HG03280 (cell line): ENCODE results near the gene FCHSD1.

ENCODE experiments used
- ATAC-seq: cut with Tn5 transposase; IDR thresholded peaks from one replicate; pipeline ENCODE4 v1.9.1; 2021; ENCODE audit warnings: mild to moderate bottlenecking, moderate library complexity; ENCODE audit not compliant: unreplicated experiment

FCHSD1 gene

DNA sequence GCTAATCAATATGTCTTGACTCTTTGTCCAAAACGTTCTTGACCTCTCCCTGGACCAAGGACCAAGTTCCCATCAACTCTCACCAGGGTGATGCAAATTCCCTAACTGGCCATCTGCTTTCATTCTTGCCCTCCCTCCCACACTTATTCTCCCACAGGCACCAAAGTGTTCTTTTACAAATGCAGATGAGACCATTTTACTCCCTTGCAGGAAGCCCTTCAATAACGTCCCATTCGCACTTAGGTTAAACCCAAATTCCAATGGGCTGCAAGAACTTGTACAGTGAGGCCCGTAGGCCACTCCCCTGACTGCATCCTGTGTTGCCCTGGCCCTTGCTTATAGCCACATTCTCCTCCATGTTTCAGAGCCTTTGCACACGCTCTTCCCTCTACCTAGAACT, 23.5 kb upstream of the FCHSD1 start:
- no peak for ATAC-seq

- no peak for ATAC-seq
Observed at GRCh38 chr5:141672841-141673813, 21.9 kb upstream of the FCHSD1 start.

DNA sequence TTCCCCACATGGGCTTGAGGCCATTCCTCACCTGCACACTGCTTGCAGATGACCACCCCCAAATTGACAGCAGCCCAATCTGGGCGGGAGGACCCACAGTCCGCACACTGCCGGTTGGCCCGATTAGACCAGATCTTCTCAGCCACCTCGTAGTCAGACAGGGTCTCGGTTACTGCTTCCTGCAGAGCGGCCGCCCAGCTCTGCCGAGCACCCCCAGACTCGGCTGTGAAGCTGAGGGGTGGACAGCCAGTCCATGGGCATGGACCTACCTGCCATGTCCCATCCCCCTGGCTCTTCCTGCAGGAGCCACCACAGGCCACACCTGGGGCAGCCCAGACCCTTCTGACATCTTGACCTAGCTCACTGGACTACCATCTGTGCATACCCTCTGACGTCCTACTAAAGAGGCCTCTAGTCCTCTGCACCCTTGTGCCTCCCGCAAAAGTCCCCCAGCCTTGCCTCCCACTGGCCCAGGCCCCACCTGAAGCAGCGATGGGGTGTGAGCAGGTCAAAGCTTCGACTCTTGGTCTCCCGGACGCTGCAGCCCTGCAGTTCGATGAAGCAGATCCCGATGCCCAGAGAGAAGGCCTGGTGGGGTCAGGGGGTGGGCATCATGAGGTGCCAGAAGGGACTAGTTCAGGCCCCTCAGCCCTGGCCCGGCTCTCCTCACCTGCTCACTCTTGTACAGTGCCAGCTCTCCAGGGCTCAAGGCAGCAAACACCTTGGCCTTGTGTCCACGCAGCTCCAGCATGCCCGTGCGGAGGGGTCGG, 21.0 kb upstream of the FCHSD1 start:
- ATAC-seq: no peak

DNA sequence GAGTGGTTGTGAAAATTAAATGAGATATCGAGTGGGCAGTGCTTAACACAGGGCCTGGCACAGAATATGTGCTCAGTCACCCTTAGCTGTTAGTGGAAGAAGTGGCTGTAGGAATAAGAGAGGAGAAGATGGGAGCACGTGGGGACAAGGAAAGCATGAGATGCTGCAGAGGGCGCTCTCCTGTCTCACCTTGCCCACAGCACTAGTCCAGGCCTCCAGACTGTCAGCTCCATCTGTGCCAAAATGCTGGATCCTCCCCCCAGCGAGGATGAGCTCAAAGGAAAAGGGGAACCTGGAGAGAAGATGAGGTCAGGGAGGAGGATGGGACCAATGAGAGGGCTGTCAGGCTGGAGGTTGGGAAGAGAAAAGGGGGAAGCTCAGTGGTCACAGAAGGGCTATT, 18.3 kb upstream of the FCHSD1 start:
- ATAC-seq: no peak

DNA sequence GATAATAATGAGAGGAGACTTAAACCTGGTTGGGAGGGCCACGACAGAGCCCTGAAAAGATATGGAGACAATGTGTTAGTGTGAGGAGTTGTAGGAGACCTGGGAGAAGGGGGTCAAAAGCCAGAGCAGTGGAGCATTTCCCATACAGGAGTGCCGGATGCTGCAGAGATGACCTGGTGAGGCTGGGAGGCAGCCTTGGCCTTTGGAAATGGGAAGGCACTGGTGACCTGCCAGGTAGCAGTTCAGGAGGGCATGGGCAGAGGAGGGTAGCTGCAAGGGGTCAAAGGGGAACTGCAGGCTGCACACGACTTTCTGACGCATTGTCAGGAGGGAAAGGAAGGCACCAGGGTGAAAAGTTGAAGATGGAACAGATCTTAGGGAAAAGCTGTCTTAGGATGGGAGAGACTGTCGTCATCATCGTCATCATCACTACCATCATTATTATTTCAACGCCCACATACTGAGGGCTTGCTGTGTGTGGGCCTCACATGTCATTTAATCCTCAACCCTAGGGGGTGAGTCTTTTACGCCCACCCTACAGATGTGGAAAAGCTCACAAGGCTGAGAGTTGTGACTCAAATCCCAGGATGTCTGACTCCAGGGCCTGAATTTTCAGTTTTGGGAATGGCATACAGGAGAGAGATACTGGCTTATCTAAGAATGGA, 17.5 kb upstream of the FCHSD1 start:
- no peak for ATAC-seq

DNA sequence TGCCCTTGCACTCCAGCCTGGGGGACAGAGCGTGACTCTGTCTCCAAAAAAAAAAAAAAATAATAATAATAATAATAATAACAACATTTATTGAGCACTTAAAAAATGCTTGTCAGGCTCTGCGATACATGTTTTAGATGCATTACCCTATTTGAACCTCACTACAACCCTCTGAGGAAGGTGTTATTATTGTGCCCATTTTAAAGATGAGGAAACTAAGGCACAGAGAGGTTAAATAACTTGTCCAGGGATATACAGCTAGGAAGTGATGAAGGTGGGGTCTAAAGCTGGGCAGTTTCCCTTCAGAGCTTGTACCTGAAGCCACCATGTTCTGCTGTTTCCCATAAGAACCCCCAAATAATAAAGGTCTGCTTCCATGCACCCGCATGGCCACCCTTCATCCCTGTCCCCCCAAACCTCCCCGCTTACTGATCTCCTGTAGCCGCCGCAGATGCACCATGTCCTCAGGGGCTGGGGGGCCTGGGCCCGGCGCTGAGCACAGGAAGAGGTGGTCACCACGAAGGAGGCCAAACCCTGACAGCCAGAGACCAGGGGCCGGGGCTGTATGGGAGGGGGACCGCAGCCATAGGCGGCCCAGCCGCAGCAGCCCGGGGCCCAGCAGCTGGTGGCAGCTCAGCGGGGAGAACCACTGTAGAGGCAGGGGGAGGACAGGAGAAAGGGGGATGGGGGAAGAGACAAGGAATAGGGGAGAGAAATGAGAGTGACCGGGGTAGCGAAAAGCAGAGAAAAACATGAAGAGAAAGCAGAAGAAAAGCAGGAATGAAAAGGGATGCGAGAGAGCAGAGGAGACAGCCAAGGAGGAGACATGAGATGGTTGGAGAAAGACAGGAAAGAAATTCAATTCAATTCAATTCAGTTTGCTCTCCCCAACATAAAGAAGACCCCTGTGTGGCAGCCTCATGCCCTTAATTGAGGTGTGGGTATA, 15.1 kb upstream of the FCHSD1 start:
- ATAC-seq: no peak

DNA sequence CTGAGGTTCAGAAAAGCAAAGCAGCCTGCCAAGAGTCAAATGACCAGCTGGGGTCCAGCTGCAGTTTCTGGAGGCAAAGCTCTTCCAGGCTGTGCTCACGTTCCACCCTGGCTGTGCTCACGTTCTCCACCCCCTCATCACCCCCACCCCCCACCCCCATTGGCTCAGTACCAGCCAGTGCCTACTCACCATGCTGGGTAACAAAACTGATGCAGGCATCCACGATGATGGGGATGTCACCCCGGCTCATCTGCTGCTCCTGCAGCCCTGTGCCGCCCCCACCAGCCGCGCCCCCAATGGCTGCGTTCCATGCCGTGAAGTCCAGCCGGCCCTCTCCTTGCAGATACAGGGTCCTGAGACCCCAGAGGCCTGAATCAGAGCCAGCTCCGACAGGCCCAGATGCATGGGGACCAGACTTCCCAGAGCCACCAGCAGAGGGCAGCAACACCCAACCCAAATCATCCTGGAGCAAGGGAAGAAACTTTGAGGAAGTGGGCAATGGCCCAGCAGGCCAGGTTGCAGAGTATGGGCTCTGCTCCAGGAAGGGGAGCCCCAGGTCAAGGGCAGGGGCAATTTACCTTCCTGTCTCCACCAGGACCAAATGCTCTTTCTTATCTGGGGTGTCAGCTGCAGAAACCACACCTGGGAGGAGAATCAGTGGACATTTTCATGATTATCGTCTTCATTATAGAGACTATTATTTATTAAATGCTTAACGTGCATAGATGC, 13.7 kb upstream of the FCHSD1 start:
- peak; percentile 83 for ATAC-seq

- ATAC-seq: no peak
Observed at GRCh38 chr5:141663506-141663905, 12.3 kb upstream of the FCHSD1 start.

GRCh38 chr5:141662028-141662427, 10.8 kb upstream of the FCHSD1 start:
- no peak for ATAC-seq

GRCh38 chr5:141657937-141658545, 6.8 kb upstream of the FCHSD1 start:
- ATAC-seq: peak; percentile 64

DNA sequence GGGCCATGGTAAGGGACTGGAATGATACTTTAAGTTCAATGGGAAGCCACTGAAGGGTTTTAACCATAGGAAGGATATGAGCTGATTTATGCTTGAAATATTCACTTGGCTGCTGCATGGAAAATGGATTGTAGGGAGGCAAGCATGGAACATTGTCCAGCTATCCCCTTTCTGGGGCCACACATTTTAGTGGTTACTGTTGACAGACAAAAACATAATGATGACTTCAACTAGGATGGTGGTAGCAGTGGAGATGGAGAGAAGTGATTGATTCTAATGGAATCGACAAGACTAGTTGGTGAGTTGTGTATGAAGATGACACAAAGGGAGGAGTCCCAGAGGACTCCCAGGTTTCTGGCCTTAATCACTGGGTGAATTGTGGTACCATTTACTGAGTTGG, 6.2 kb upstream of the FCHSD1 start:
- ATAC-seq: no peak

DNA sequence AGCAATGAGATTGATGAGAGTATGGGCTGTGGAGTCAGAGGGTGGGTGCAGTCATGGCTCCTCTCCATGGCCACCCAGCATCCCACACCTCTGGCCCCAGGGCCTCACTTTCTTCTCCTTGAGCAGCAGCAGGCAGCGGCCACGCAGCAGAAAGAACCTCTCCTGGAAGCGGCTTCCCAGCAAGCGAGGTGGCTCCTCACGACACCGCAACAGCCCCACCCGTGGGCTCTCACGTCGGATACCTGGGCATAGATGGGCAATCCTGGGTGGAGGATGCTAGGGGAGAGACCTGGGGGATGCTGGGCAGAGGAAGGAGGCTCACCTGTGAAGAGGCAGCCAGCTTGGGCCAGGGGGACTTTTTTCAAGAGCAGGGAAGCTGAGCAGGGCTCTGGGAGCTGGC, 5.2 kb upstream of the FCHSD1 start:
- no peak for ATAC-seq

- ATAC-seq: no peak
Observed at GRCh38 chr5:141655020-141655419, 3.8 kb upstream of the FCHSD1 start.

GRCh38 chr5:141654298-141654697, 3.1 kb upstream of the FCHSD1 start:
- ATAC-seq: no peak

- ATAC-seq: no peak
Observed at GRCh38 chr5:141651728-141652105, 499 bp upstream of the FCHSD1 start.

GRCh38 chr5:141649972-141650371, 1.2 kb downstream of the FCHSD1 start:
- no peak for ATAC-seq

DNA sequence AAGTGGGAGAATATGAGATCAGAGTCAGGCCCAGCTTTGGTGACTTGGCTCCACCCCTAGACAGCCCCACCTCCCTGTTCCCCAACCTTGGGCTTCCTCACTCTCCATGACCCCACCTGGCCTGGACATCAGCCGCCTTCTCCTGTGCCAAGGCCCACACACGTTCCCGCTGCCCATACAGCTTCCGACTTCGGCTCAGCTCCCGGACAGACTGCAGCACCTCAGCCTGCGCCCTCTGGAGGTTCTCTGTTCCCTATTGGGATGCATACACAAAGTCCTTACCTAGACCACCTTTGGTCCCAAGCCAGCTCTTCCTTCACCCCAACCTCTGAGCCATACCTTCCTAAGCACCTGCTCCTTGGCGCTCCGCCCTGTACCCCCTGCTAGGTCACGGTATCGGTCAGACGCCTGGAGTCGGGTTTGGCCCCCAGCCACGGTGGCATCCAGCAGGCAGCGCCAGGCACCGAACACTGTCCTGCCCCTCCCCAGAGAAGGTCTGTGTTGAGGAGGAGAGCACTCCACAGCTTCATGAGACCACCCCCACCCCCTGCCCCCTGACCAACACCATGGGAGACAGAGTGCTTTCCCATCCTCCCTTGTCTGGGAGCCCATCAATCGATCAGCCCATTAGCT, 2.0 kb downstream of the FCHSD1 start:
- ATAC-seq: no peak

- no peak for ATAC-seq
Observed at GRCh38 chr5:141647851-141648250, 3.4 kb downstream of the FCHSD1 start.

DNA sequence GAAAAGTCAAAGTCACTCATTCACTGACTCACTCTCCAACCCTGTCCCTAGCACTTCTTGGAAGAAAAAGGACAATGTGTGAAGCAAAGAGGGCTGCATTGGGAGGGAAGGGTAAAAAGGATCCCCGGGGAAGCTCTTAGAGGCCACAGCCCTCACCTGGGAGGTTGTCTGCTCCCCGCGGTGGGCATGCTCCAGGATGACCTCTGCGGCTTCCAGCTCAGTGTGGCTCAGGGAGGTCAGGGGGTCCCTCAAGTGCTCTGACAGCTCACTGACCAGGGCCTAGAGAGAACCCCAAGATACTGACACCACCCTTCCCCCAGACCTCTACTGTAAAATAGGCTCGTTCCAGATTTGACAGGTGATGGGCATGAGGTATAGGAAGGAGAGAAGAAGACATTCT, 4.0 kb downstream of the FCHSD1 start:
- no peak for ATAC-seq
